Measurements from ENCODE around the gene KRTAP10-4. TPM values are rescaled to one million over a fixed set of nuclear protein-coding genes. Genes with fewer than 3 reads are reported as not detected.

KRTAP10-4 gene
- total and polyA plus RNA-seq, 2 of the 4 experiments (the other 2 are of a cell fraction), result not detected

- Histone ChIP-seq H4K20me1 (ENCODE audit: insufficient read depth, low read length) (no peaks in the 10 kb centered on the region), H3K4me3 (ENCODE audit: insufficient read depth, low read depth, low read length) (no peak overlapping the region), H3K4ac (ENCODE audit: low read depth, low read length) (no peak overlapping the region), H4K5ac (ENCODE audit: low read depth, low read length) (no peak overlapping the region), H3K18ac (ENCODE audit: low read depth, low read length) (no peak overlapping the region), H3K79me1 (ENCODE audit: low read depth in 1 of 2, low read length in 2 of 2) (no peaks in the 10 kb centered on the region), H3K56ac (ENCODE audit: extremely low read depth, insufficient read depth, low read length) (no peak overlapping the region), H3K27ac (ENCODE audit: insufficient read depth, low read length) (no peak overlapping the region), H2BK5ac (ENCODE audit: low read depth, low read length, poor library complexity, severe bottlenecking) (no peak overlapping the region), H3K4me2 (ENCODE audit: low read depth, low read length) (no peak overlapping the region), H3K9ac (ENCODE audit: low read depth, low read length) (no peak overlapping the region), H2BK120ac (ENCODE audit: low read depth, low read length) (no peak overlapping the region), H4K91ac (ENCODE audit: insufficient read depth, low read depth, low read length) (no peak overlapping the region), H3K23ac (ENCODE audit: low read depth, low read length) (no peak overlapping the region), H4K8ac (ENCODE audit: low read depth in 2 of 2, low read length in 2 of 2) (no peak overlapping the region), H2AFZ (replicated peaks; ENCODE audit: low read length, poor library complexity) (no peak overlapping the region), H2BK20ac (ENCODE audit: low read depth, low read length) (no peak overlapping the region), H3K9me1 (ENCODE audit: insufficient read depth, low read length) (no peaks in the 10 kb centered on the region), H3K14ac (replicated peaks; ENCODE audit: low read depth, low read length) (no peak overlapping the region), H3K9me3 (ENCODE audit: control insufficient read depth, insufficient read depth, low read length) (no peaks in the 10 kb centered on the region), H3K4me1 (ENCODE audit: control insufficient read depth, insufficient read depth, low read length) (no peaks in the 10 kb centered on the region), H3K36me3 (ENCODE audit: control insufficient read depth, insufficient read depth, low read length) (no peaks in the 10 kb centered on the region), H2BK15ac (ENCODE audit: low read depth, low read length) (no peak overlapping the region), H2AK9ac (replicated peaks; ENCODE audit: low read depth, low read length, poor library complexity) (no peak overlapping the region), H3K27me3 (ENCODE audit: control insufficient read depth, insufficient read depth, low read length) (peaks cover 4% of the 10 kb centered on the region; the same call in 1 of the 2 replicates), H2AK5ac (ENCODE audit: low read depth, low read length) (no peak overlapping the region)
- CTCF ChIA-PET, result no interaction called here
- no TSS peak for BruUV-seq (replicated peaks)
- POLR2A ChIA-PET (ENCODE audit: unreplicated experiment), result no interaction called here
- DNase-seq (no peak), ATAC-seq (ENCODE audit: low read depth) (no peak)
- 45% methylated on average over 4 of the region's 9 CpGs; no CpG with 5 or more reads in 1 of the 2 experiments for WGBS, 2 experiments (ENCODE audit: extremely low coverage in 2 of 2, insufficient read length in 1 of 2)
- dilution Hi-C loops (cut with HindIII; ENCODE audit: low sequenced_read_pairs, unreplicated experiment) (no loop called here), intact Hi-C loops (cut with micrococcal nuclease) (no loop called here), in situ Hi-C loops (cut with MboI; ENCODE audit: low sequenced_read_pairs) (no loop called here)
- no peak for TF ChIP-seq ELK1 (IDR thresholded peaks at IDR 0.05; ENCODE audit: borderline replicate concordance, low read depth, low read length)
- TF ChIP-seq SMC3 (IDR thresholded peaks at IDR 0.05; ENCODE audit: low read depth, low read length), result no peak
- TF ChIP-seq MXI1 (IDR thresholded peaks at IDR 0.05; ENCODE audit: borderline replicate concordance, low read depth, low read length), result no peak
- no peak for TF ChIP-seq MAFK (IDR thresholded peaks at IDR 0.05; ENCODE audit: low read depth, low read length)
- no peak for TF ChIP-seq POLR2A (IDR thresholded peaks at IDR 0.05; ENCODE audit: low read depth, low read length)
- TF ChIP-seq RCOR1 (IDR thresholded peaks at IDR 0.05; ENCODE audit: insufficient replicate concordance, low read length), result no peak
- no peak for TF ChIP-seq NFE2L2 (IDR thresholded peaks at IDR 0.05; ENCODE audit: low read depth, low read length)
- TF ChIP-seq RFX5 (IDR thresholded peaks at IDR 0.05; ENCODE audit: low read depth, low read length), result no peak
- no peak for TF ChIP-seq CHD1 (IDR thresholded peaks at IDR 0.05; ENCODE audit: low read depth, low read length)
- TF ChIP-seq MAZ (IDR thresholded peaks at IDR 0.05; ENCODE audit: borderline replicate concordance, low read depth, low read length), result no peak
- TF ChIP-seq RAD21 (IDR thresholded peaks at IDR 0.05; ENCODE audit: low read length), result no peak
These were observed 22.7 kb downstream of the KRTAP10-4 start for GRCh38 chr21:44596068-44596725.

Measured in IMR-90 (cell line).